AG09309 (cell line): ENCODE measurements around the gene GABRB1.

Experiments used
- DNase-seq: peaks from one replicate; pipeline ENCODE4 v3.0.0-alpha.2; 2010; ENCODE audit warnings: low read depth
- H3K4me3 ChIP-seq: 2 replicates; pipeline ENCODE4 v1.5.1; 2011; ENCODE audit warnings: mild to moderate bottlenecking, low read depth, low read length, moderate library complexity; ENCODE audit not compliant: control insufficient read depth
- CTCF ChIP-seq: IDR thresholded peaks from 2 replicates; pipeline ENCODE4 v1.5.1; 2011; ENCODE audit warnings: mild to moderate bottlenecking, low read depth, low read length, inconsistent platforms; ENCODE audit not compliant: insufficient read depth, control insufficient read depth; ENCODE audit errors: missing control alignments

The GABRB1 gene

GRCh38 chr4:47349326-47349725, 318.0 kb downstream of the GABRB1 start:
- no peak overlapping the region for H3K4me3 ChIP-seq
- no peak for TF ChIP-seq CTCF
- DNase-seq: no peak

- no peak overlapping the region for H3K4me3 ChIP-seq
- DNase-seq: no peak
- no peak for TF ChIP-seq CTCF
Measured at GRCh38 chr4:47355568-47355967, 324.2 kb downstream of the GABRB1 start.

- DNase-seq: no peak
- no peak for TF ChIP-seq CTCF
- no peak overlapping the region for H3K4me3 ChIP-seq
Measured at GRCh38 chr4:47359891-47360290, 328.5 kb downstream of the GABRB1 start.

GRCh38 chr4:47367761-47368160, 336.4 kb downstream of the GABRB1 start:
- TF ChIP-seq CTCF: no peak
- no peak for DNase-seq
- no peak overlapping the region for H3K4me3 ChIP-seq

GRCh38 chr4:47368211-47368610, 336.8 kb downstream of the GABRB1 start:
- DNase-seq: no peak
- no peak overlapping the region for H3K4me3 ChIP-seq
- no peak for TF ChIP-seq CTCF

GRCh38 chr4:47372561-47372960, 341.2 kb downstream of the GABRB1 start:
- no peak for TF ChIP-seq CTCF
- no peak for DNase-seq
- no peak overlapping the region for H3K4me3 ChIP-seq

- no peak for DNase-seq
- TF ChIP-seq CTCF: no peak
- H3K4me3 ChIP-seq: no peak overlapping the region
Measured at GRCh38 chr4:47373174-47373573, 341.8 kb downstream of the GABRB1 start.
